ENCODE data around the gene URB2. TPM values are rescaled to one million over a fixed set of nuclear protein-coding genes. Genes with fewer than 3 reads are reported as not detected.

URB2 gene
- total RNA-seq, 2 experiments from 2014 or later = 17.4 to 17.7 TPM

DNA sequence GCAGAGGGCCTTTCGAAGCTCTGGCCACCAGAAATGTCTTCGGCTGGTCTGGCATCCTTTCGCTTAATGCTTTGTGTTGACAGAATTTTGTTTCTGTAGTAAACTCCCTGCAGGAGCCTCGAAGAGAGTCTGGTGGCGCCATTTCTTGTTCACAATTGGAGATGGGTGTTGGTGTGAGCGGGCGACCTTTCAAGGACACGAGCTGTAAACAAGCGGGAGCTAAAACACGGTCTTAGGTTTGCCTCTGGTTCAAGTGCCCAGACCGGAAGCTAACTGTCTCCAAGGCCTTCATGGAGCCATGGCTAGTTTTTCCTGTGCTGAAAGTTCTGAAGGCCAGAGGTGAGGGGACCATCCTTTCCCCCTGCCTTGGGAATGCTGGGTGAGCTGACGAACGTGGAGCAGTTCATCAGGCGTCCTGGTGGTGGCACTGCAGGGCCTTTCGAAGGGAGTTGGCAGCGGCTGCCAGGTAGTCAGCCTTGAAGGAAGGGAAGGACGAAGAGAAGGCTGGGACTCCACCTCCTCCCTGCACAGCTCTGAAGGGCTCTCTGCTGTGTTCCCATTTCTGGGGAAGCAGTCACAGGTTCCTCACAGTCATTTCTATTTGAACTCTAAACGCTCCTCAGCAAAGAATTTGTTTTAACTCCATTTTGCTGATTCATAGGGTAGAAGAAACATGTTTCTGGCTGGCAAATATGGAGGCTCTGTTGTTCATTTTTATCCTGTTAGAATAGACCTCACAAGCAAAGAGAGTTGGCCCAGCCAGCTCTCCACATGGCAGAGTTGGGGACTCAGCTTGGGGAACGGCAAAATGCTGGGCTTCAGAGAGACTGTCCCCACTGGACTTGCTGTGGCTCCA, 35.2 kb downstream of the URB2 start:
- ChIA-PET CTCF (interaction anchor here (0.6 to 3.1 kb wide), 44 partner anchors 10 to 1556 kb away, joined by 3 to 21 read pairs (median 3); partner anchors contain the start of gene NUP133), POLR2A (interaction anchor here (0.8 to 1.5 kb wide), 3 partner anchors 11 to 220 kb away, joined by 3 to 4 read pairs (median 4); no protein-coding TSS in a partner anchor)
- no peaks in the 10 kb centered on the region for H3K9me3 Mint-ChIP-seq
- H3K36me3 Mint-ChIP-seq (ENCODE audit: low read depth) = peaks cover 33% of the 10 kb centered on the region
- no peaks in the 10 kb centered on the region for H3K27me3 Mint-ChIP-seq
- no peak overlapping the region for H3K4me3 Mint-ChIP-seq
- no peak overlapping the region for H3K27ac Mint-ChIP-seq
- peak; percentile 76 for DNase-seq
- TF ChIP-seq, protein P1, sequence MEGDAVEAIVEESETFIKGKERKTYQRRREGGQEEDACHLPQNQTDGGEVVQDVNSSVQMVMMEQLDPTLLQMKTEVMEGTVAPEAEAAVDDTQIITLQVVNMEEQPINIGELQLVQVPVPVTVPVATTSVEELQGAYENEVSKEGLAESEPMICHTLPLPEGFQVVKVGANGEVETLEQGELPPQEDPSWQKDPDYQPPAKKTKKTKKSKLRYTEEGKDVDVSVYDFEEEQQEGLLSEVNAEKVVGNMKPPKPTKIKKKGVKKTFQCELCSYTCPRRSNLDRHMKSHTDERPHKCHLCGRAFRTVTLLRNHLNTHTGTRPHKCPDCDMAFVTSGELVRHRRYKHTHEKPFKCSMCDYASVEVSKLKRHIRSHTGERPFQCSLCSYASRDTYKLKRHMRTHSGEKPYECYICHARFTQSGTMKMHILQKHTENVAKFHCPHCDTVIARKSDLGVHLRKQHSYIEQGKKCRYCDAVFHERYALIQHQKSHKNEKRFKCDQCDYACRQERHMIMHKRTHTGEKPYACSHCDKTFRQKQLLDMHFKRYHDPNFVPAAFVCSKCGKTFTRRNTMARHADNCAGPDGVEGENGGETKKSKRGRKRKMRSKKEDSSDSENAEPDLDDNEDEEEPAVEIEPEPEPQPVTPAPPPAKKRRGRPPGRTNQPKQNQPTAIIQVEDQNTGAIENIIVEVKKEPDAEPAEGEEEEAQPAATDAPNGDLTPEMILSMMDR (IDR thresholded peaks at IDR 0.05) = peak; percentile 92
- intact Hi-C loops (cut with micrococcal nuclease) = loop anchor here (1.0 kb wide), 1 partner anchor 649 kb away; no protein-coding TSS in a partner anchor
- peak; percentile 78 for ATAC-seq
- H3K4me1 Mint-ChIP-seq (ENCODE audit: low read depth) = peaks cover 15% of the 10 kb centered on the region

GRCh38 chr1:229661897-229662296, 35.9 kb downstream of the URB2 start:
- POLR2A ChIA-PET = interaction anchor here (0.8 to 1.5 kb wide), 2 partner anchors 10 to 29 kb away, joined by 3 to 4 read pairs; no protein-coding TSS in a partner anchor
- Mint-ChIP-seq H3K9me3 (no peaks in the 10 kb centered on the region), H3K36me3 (ENCODE audit: low read depth) (peaks cover 37% of the 10 kb centered on the region), H3K4me1 (ENCODE audit: low read depth) (peaks cover 15% of the 10 kb centered on the region), H3K27ac (no peak overlapping the region), H3K4me3 (no peak overlapping the region), H3K27me3 (no peaks in the 10 kb centered on the region)
- intact Hi-C loops (cut with micrococcal nuclease) = loop anchor here (1.0 kb wide), 1 partner anchor 648 kb away; no protein-coding TSS in a partner anchor
- TF ChIP-seq, protein P1 (IDR thresholded peaks at IDR 0.05) = no peak
- DNase-seq (no peak), ATAC-seq (no peak)
- CTCF ChIA-PET = interaction anchor here (1.0 to 3.1 kb wide), 24 partner anchors 10 to 650 kb away, joined by 3 to 21 read pairs (median 4); partner anchors contain the start of gene NUP133

GRCh38 chr1:229664133-229664689, 38.2 kb downstream of the URB2 start:
- H3K27ac Mint-ChIP-seq = no peak overlapping the region
- no peak overlapping the region for H3K4me3 Mint-ChIP-seq
- H3K27me3 Mint-ChIP-seq = no peaks in the 10 kb centered on the region
- DNase-seq (peak; percentile 97), ATAC-seq (peak; percentile 86)
- H3K36me3 Mint-ChIP-seq (ENCODE audit: low read depth) = peaks cover 38% of the 10 kb centered on the region
- peaks cover 7% of the 10 kb centered on the region for H3K4me1 Mint-ChIP-seq (ENCODE audit: low read depth)
- intact Hi-C loops (cut with micrococcal nuclease) = no loop called here
- no peaks in the 10 kb centered on the region for H3K9me3 Mint-ChIP-seq
- POLR2A ChIA-PET = interaction anchor here (0.9 to 1.0 kb wide), 2 partner anchors 15 to 39 kb away, joined by 3 read pairs; no protein-coding TSS in a partner anchor
- TF ChIP-seq, protein P1 (IDR thresholded peaks at IDR 0.05) = no peak
- CTCF ChIA-PET = interaction anchor here (1.1 to 1.2 kb wide), 2 partner anchors 33 to 647 kb away, joined by 3 read pairs; no protein-coding TSS in a partner anchor

GRCh38 chr1:229665912-229666558, 40.0 kb downstream of the URB2 start:
- DNase-seq = no peak
- H3K9me3 Mint-ChIP-seq = no peaks in the 10 kb centered on the region
- TF ChIP-seq, protein P1 (IDR thresholded peaks at IDR 0.05) = no peak
- ChIA-PET POLR2A (no interaction called here), CTCF (interaction anchor here (1.3 kb wide), 1 partner anchor 64 kb away, joined by 3 read pairs; no protein-coding TSS in a partner anchor)
- no peaks in the 10 kb centered on the region for H3K27me3 Mint-ChIP-seq
- no peak overlapping the region for H3K4me3 Mint-ChIP-seq
- intact Hi-C loops (cut with micrococcal nuclease) = no loop called here
- H3K4me1 Mint-ChIP-seq (ENCODE audit: low read depth) = peaks cover 4% of the 10 kb centered on the region
- ATAC-seq = no peak
- no peak overlapping the region for H3K27ac Mint-ChIP-seq
- H3K36me3 Mint-ChIP-seq (ENCODE audit: low read depth) = peaks cover 35% of the 10 kb centered on the region

All from activated CD8-positive, alpha-beta T cell treated with anti-CD3 and anti-CD28 coated beads for 36 hours (primary cell).